IMR-90 (cell line): ENCODE measurements around the gene XYLT2. TPM values are rescaled to one million over a fixed set of nuclear protein-coding genes. Genes with fewer than 3 reads are reported as not detected.

Source experiments
- ATAC-seq: fragments of 200-7000 bp; cut with Tn5 transposase; 2 replicates; pipeline ENCODE4 v1.9.1; 2020; ENCODE audit warnings: low read depth, mild to moderate bottlenecking, moderate library complexity
- BruUV-seq: library from RNA; stranded (reverse); fragments of 400-500 nt; replicated peaks from 2 replicates; lab custom pipeline; 2021; lab: Mats Ljungman, UMichigan
- CTCF ChIA-PET: fragments of 300-600 bp; formaldehyde crosslinking; extraction: SDS; loops from one replicate; lab custom pipeline; 2021; ENCODE audit warnings: antibody characterized with exemption; lab: Yijun Ruan, JAX
- POLR2A ChIA-PET: fragments of 300-600 bp; sonication (Branson Sonifier 250); formaldehyde crosslinking; loops from one replicate; lab custom pipeline; 2022; ENCODE audit warnings: antibody characterized with exemption; ENCODE audit not compliant: unreplicated experiment; lab: Charles Lee
- DNase-seq: peaks from one replicate; pipeline ENCODE4 v3.0.0; 2013
- H2AFZ ChIP-seq: replicated peaks from 2 replicates; pipeline ENCODE3; 2013; ENCODE audit warnings: low read length, mild to moderate bottlenecking; ENCODE audit not compliant: poor library complexity
- H2AK5ac ChIP-seq: 2 replicates; pipeline ENCODE4 v1.6.1; 2013; ENCODE audit warnings: low read depth, low read length, inconsistent platforms
- H2AK9ac ChIP-seq: replicated peaks from 2 replicates; pipeline ENCODE3; 2013; ENCODE audit warnings: mild to moderate bottlenecking, low read depth, low read length, moderate library complexity; ENCODE audit not compliant: poor library complexity
- H2BK120ac ChIP-seq: 2 replicates; pipeline ENCODE4 v1.6.1; 2013; ENCODE audit warnings: low read depth, low read length, inconsistent platforms
- H2BK15ac ChIP-seq: 3 replicates; pipeline ENCODE4 v1.6.1; 2013; ENCODE audit warnings: low read depth, low read length, inconsistent platforms
- H2BK20ac ChIP-seq: 2 replicates; pipeline ENCODE4 v1.6.1; 2013; ENCODE audit warnings: low read depth, mild to moderate bottlenecking, inconsistent platforms, low read length, moderate library complexity
- H2BK5ac ChIP-seq: 2 replicates; pipeline ENCODE4 v1.6.1; 2013; ENCODE audit warnings: mild to moderate bottlenecking, low read depth, low read length, inconsistent platforms; ENCODE audit not compliant: poor library complexity, severe bottlenecking
- H3K14ac ChIP-seq: replicated peaks from 2 replicates; pipeline ENCODE4 v1.6.1; 2013; ENCODE audit warnings: low read depth, low read length, inconsistent platforms
- H3K18ac ChIP-seq: 2 replicates; pipeline ENCODE4 v1.6.1; 2013; ENCODE audit warnings: low read depth, low read length, control low read depth
- H3K23ac ChIP-seq: 2 replicates; pipeline ENCODE4 v1.6.1; 2013; ENCODE audit warnings: low read depth, low read length, inconsistent platforms
- H3K27ac ChIP-seq: 2 replicates; pipeline ENCODE4 v1.5.1; 2013; ENCODE audit warnings: mild to moderate bottlenecking, control low read depth, low read length; ENCODE audit not compliant: insufficient read depth
- H3K27me3 ChIP-seq: 2 replicates; pipeline ENCODE4 v1.6.1; 2013; ENCODE audit warnings: low read length; ENCODE audit not compliant: control insufficient read depth, insufficient read depth
- H3K36me3 ChIP-seq: 2 replicates; pipeline ENCODE4 v1.6.1; 2013; ENCODE audit warnings: low read length, mixed read lengths; ENCODE audit not compliant: control insufficient read depth, insufficient read depth
- H3K4ac ChIP-seq: 2 replicates; pipeline ENCODE4 v1.6.1; 2013; ENCODE audit warnings: low read depth, low read length, inconsistent platforms
- H3K4me1 ChIP-seq: 2 replicates; pipeline ENCODE4 v1.6.1; 2013; ENCODE audit warnings: low read length, mixed read lengths; ENCODE audit not compliant: control insufficient read depth, insufficient read depth
- H3K4me2 ChIP-seq: 2 replicates; pipeline ENCODE4 v1.6.1; 2013; ENCODE audit warnings: low read depth, mild to moderate bottlenecking, control low read depth, low read length, moderate library complexity
- H3K4me3 ChIP-seq: 2 replicates; pipeline ENCODE4 v1.5.1; 2013; ENCODE audit warnings: low read depth, mild to moderate bottlenecking, control low read depth, low read length, moderate library complexity; ENCODE audit not compliant: insufficient read depth
- H3K56ac ChIP-seq: 2 replicates; pipeline ENCODE4 v1.6.1; 2013; ENCODE audit warnings: low read length, inconsistent platforms; ENCODE audit not compliant: insufficient read depth; ENCODE audit errors: extremely low read depth
- H3K79me1 ChIP-seq, 2 experiments: 2 replicates each; pipeline ENCODE4 v1.6.1; 2013; ENCODE audit warnings: low read length in 2 of 2, inconsistent platforms in 1 of 2, low read depth in 1 of 2
- H3K9ac ChIP-seq: 2 replicates; pipeline ENCODE4 v1.6.1; 2013; ENCODE audit warnings: low read depth, low read length, control low read depth
- H3K9me1 ChIP-seq: 2 replicates; pipeline ENCODE4 v1.6.1; 2013; ENCODE audit warnings: low read length, inconsistent platforms; ENCODE audit not compliant: insufficient read depth
- H3K9me3 ChIP-seq: 2 replicates; pipeline ENCODE4 v1.6.1; 2013; ENCODE audit warnings: low read length; ENCODE audit not compliant: control insufficient read depth, insufficient read depth
- H4K20me1 ChIP-seq: 2 replicates; pipeline ENCODE4 v1.6.1; 2013; ENCODE audit warnings: low read length, inconsistent platforms; ENCODE audit not compliant: insufficient read depth
- H4K5ac ChIP-seq: 2 replicates; pipeline ENCODE4 v1.6.1; 2013; ENCODE audit warnings: mild to moderate bottlenecking, low read depth, low read length, control low read depth
- H4K8ac ChIP-seq, 2 experiments: 2 replicates each; pipeline ENCODE4 v1.6.1; 2013; ENCODE audit warnings: low read depth in 2 of 2, low read length in 2 of 2, control low read depth in 1 of 2, inconsistent platforms in 1 of 2
- H4K91ac ChIP-seq: 2 replicates; pipeline ENCODE4 v1.6.1; 2013; ENCODE audit warnings: low read depth, low read length, inconsistent platforms; ENCODE audit not compliant: insufficient read depth
- CTCF ChIP-seq: conservative IDR thresholded peaks from 2 replicates; pipeline ENCODE4 v1.5.1; 2012; ENCODE audit warnings: mild to moderate bottlenecking, low read depth, low read length, improper control_type of control experiment
- NFE2L2 ChIP-seq: fragments of 150-350 bp; IDR thresholded peaks from 2 replicates; pipeline ENCODE4 v1.6.1; 2016; ENCODE audit warnings: low read depth, mild to moderate bottlenecking, low read length
- RFX5 ChIP-seq: IDR thresholded peaks from 2 replicates; pipeline ENCODE4 v1.8.0; 2012; ENCODE audit warnings: low read depth, mild to moderate bottlenecking, low read length, moderate library complexity
- USF2 ChIP-seq: fragments of 150-350 bp; IDR thresholded peaks from 2 replicates; pipeline ENCODE4 v1.6.1; 2017; ENCODE audit warnings: mild to moderate bottlenecking, antibody characterized with exemption, low read length, low read depth
- WGBS, 2 experiments: methylation state at CpG; one replicate each; pipeline versions ENCODE4 v1.1.5 to v1.1.7; 2013; ENCODE audit warnings: missing lambda C conversion rate in 2 of 2; ENCODE audit not compliant: insufficient read length in 1 of 2; ENCODE audit errors: extremely low coverage in 2 of 2; 5-methylcytosine and 5-hydroxymethylcytosine counted together
- dilution Hi-C: fragments of 300-500 bp; cut with HindIII; formaldehyde crosslinking; loops from one replicate; pipeline ENCODE4 v1.14.3; 2018; ENCODE audit warnings: low sequenced_read_pairs; ENCODE audit not compliant: unreplicated experiment
- in situ Hi-C: fragments of 300-500 bp; cut with MboI; formaldehyde crosslinking; loops from 3 replicates; pipeline ENCODE4 v1.14.3; 2019; ENCODE audit warnings: low sequenced_read_pairs, inconsistent platforms, mixed read lengths
- intact Hi-C: fragments of 100-400 bp; cut with micrococcal nuclease; formaldehyde crosslinking; loops from 2 replicates; pipeline ENCODE4 v1.10.0; 2022
- polyA plus RNA-seq, 3 experiments: library from polyadenylated mRNA; depleted of rRNA; stranded (reverse); fragments of >200 nt; gene quantifications; 2 replicates each; pipeline ENCODE4 v1.2.3, GENCODE V29; 2012; ENCODE audit warnings: low replicate concordance in 1 of 3
- total RNA-seq: library from RNA; depleted of rRNA; stranded (reverse); fragments of >200 nt; gene quantifications from 2 replicates; pipeline ENCODE4 v1.2.3, GENCODE V29; 2012

XYLT2 gene
- total and polyA plus RNA-seq, 2 of the 4 experiments (the other 2 are of a cell fraction): 27.7 to 31.9 TPM

GRCh38 chr17:50356418-50356817 lies 10.5 kb downstream of the XYLT2 start:
- no peak for ATAC-seq
- WGBS, 2 experiments: 97% methylated on average over 5 of the region's 12 CpGs; no CpG with 5 or more reads in 1 of the 2 experiments
- Histone ChIP-seq H3K27ac (no peak overlapping the region), H4K8ac (no peak overlapping the region), H3K4me1 (no peaks in the 10 kb centered on the region), H2BK120ac (no peak overlapping the region), H3K9me1 (peaks cover 8% of the 10 kb centered on the region; the same call in 1 of the 2 replicates), H2BK5ac (no peak overlapping the region), H2BK15ac (no peak overlapping the region), H4K20me1 (peaks cover 13% of the 10 kb centered on the region), H2AK9ac (no peak overlapping the region), H3K4me3 (no peak overlapping the region), H3K14ac (no peak overlapping the region), H2AK5ac (no peak overlapping the region), H2AFZ (no peak overlapping the region), H3K4me2 (no peak overlapping the region), H3K27me3 (no peaks in the 10 kb centered on the region), H3K9me3 (no peaks in the 10 kb centered on the region), H3K18ac (no peak overlapping the region), H3K56ac (no peak overlapping the region), H3K4ac (no peak overlapping the region), H3K9ac (no peak overlapping the region), H3K36me3 (peaks cover 69% of the 10 kb centered on the region), H2BK20ac (no peak overlapping the region), H3K79me1 (peaks cover 3 to 21% of the 10 kb centered on the region in 2 experiments; a peak in 2 of 4 replicates), H4K5ac (no peak overlapping the region), H4K91ac (no peak overlapping the region), H3K23ac (no peak overlapping the region)
- intact Hi-C loops (no loop called here), dilution Hi-C loops (no loop called here), in situ Hi-C loops (no loop called here)
- ChIA-PET POLR2A (no interaction called here), CTCF (no interaction called here)
- no TSS peak for BruUV-seq
- DNase-seq: no peak
- TF ChIP-seq NFE2L2 (no peak), RFX5 (no peak), CTCF (no peak), USF2 (no peak)
